GM23248 (cell line): ENCODE data around the gene API5.

Experiments
- EZH2 ChIP-seq: fragments of 200-600 bp; sonication (generic); IDR thresholded peaks from 2 replicates; pipeline ENCODE4 v1.6.1; 2018; ENCODE audit warnings: antibody characterized with exemption, mild to moderate bottlenecking; ENCODE audit not compliant: insufficient read depth, poor library complexity, severe bottlenecking
- EZH2phosphoT487 ChIP-seq: fragments of 200-600 bp; sonication (generic); IDR thresholded peaks from 2 replicates; pipeline ENCODE4 v1.6.1; 2018; ENCODE audit warnings: antibody characterized with exemption, moderate library complexity, mild to moderate bottlenecking, low read depth; ENCODE audit not compliant: insufficient read depth

DNA sequence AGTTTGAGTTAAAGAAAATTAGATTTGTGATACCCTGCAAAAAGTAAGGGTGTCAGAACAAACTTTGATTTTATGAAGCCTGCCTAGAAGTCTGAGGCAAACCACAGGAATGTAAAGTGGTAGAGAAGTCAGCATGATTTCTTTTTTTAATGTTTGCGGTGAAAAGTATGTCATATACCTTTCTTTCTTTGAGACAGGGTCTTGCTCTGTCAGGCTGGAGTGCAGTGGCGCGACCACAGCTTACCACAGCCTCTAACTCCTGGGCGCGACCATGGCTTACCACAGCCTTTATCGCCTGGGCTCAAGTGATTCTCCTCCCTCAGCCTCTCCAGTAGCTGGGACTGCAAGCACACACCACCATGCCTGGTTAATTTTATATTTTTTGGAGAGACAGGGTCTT, 4.7 kb downstream of the API5 start:
- TF ChIP-seq EZH2phosphoT487: no peak
- no peak for TF ChIP-seq EZH2
